Lung (tissue), 12 donors: ENCODE measurements around the gene SIRPB2. TPM values are rescaled to one million over a fixed set of nuclear protein-coding genes. Genes with fewer than 3 reads are reported as not detected.

Source experiments
- ATAC-seq: fragments of 200-7000 bp; cut with Tn5 transposase; one replicate; pipeline ENCODE4 v1.9.1; 2020; ENCODE audit warnings: moderate number of reproducible peaks; ENCODE audit not compliant: insufficient read depth, low FRiP score
- DNase-seq, 3 donors: peaks; one replicate each; pipeline ENCODE4 v3.0.0-alpha.2; 2013 to 2017
- H3K27ac ChIP-seq, 2 donors: one replicate each; pipeline ENCODE4 v1.5.1; 2013; ENCODE audit warnings: mild to moderate bottlenecking in 2 of 2, moderate library complexity in 2 of 2, control low read depth in 1 of 2, inconsistent platforms in 1 of 2, low read depth in 1 of 2, low read length in 1 of 2
- H3K27me3 ChIP-seq, 3 donors: one replicate each; pipeline ENCODE4 v1.5.1; 2013; ENCODE audit warnings: low read length in 2 of 3; ENCODE audit not compliant: control insufficient read depth in 3 of 3, insufficient read depth in 3 of 3
- H3K36me3 ChIP-seq, 4 donors: one replicate each; pipeline ENCODE4 v1.5.1; 2013; ENCODE audit warnings: low read length in 4 of 4, mild to moderate bottlenecking in 1 of 4, moderate library complexity in 1 of 4; ENCODE audit not compliant: control insufficient read depth in 4 of 4, insufficient read depth in 4 of 4
- H3K4me1 ChIP-seq, 5 donors: one replicate each; pipeline ENCODE4 v1.5.1; 2013; ENCODE audit warnings: low read length in 5 of 5, mild to moderate bottlenecking in 2 of 5, moderate library complexity in 1 of 5; ENCODE audit not compliant: control insufficient read depth in 5 of 5, insufficient read depth in 5 of 5
- H3K4me3 ChIP-seq: one replicate; pipeline ENCODE4 v1.5.1; 2013; ENCODE audit warnings: mild to moderate bottlenecking, control low read depth, moderate library complexity
- H3K9ac ChIP-seq, 2 donors: one replicate each; pipeline ENCODE4 v1.5.1; 2013; ENCODE audit warnings: low read length in 2 of 2, control low read depth in 1 of 2; ENCODE audit not compliant: insufficient read depth in 1 of 2
- H3K9me3 ChIP-seq, 4 donors: one replicate each; pipeline ENCODE4 v1.5.1; 2013; ENCODE audit warnings: low read length in 3 of 4, mild to moderate bottlenecking in 1 of 4, moderate library complexity in 1 of 4; ENCODE audit not compliant: control insufficient read depth in 4 of 4, insufficient read depth in 3 of 4
- WGBS, 2 donors: extraction: QIAGEN DNeasy Blood & Tissue Kit; methylation state at CpG; one replicate each; pipeline ENCODE4 v1.1.7; 2013; 5-methylcytosine and 5-hydroxymethylcytosine counted together
- polyA plus RNA-seq, 2 donors: library from polyadenylated mRNA; stranded (reverse); fragments of 200-250 nt; gene quantifications; one replicate each; pipeline ENCODE4 v1.2.1, GENCODE V29; 2013
- total RNA-seq, 2 donors: library from RNA; depleted of rRNA in 1 of 2; stranded (reverse); fragments of >200 nt in 1 of 2; gene quantifications; one replicate each; pipeline ENCODE4 v1.2.1, GENCODE V29; 2014 to 2021
- TF ChIP-seq, protein P1 (sequence below): IDR thresholded peaks from 2 replicates; pipeline ENCODE4 v1.5.1; 2012; ENCODE audit warnings: mild to moderate bottlenecking; ENCODE audit errors: control extremely low read depth, extremely low read depth
- donor health status: control.
- donor health status: control.
- donor health status: Bipolar disorder and iron deficiency.
- donor health status: healthy.
- donor health status: DM: yes; HTN: yes; CAD: no.

SIRPB2 gene
- total and polyA plus RNA-seq, 4 donors = 3.9 to 30.9 (median 11.6) TPM

DNA sequence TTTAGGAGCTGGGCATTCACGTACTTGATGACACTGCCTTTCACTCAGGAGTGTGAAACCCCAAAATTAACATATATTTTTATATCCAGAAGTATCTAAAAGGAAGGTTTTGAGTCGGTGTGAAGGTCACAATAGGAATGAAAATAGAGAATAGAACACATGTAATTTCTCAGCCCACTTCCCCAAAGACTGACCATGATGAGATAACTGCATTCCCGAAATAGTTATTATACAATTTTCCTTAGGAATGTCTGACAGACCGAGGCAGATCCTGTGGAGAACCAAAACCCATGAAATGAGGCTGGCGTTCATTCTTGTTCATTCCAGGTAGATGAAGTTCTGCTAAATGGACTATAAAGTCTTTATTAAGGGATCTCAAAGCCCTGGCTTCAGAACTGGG, 34.9 kb downstream of the SIRPB2 start:
- WGBS, 2 donors = 86 to 95% methylated on average over 5 of the region's 5 CpGs
- TF ChIP-seq, protein P1, sequence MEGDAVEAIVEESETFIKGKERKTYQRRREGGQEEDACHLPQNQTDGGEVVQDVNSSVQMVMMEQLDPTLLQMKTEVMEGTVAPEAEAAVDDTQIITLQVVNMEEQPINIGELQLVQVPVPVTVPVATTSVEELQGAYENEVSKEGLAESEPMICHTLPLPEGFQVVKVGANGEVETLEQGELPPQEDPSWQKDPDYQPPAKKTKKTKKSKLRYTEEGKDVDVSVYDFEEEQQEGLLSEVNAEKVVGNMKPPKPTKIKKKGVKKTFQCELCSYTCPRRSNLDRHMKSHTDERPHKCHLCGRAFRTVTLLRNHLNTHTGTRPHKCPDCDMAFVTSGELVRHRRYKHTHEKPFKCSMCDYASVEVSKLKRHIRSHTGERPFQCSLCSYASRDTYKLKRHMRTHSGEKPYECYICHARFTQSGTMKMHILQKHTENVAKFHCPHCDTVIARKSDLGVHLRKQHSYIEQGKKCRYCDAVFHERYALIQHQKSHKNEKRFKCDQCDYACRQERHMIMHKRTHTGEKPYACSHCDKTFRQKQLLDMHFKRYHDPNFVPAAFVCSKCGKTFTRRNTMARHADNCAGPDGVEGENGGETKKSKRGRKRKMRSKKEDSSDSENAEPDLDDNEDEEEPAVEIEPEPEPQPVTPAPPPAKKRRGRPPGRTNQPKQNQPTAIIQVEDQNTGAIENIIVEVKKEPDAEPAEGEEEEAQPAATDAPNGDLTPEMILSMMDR = no peak
- H3K4me3 ChIP-seq = no peak overlapping the region
- H3K4me1 ChIP-seq = no peaks in the 10 kb centered on the region
- no peak for ATAC-seq
- peaks cover 47 to 78% (median 62%) of the 10 kb centered on the region in 4 donors for H3K36me3 ChIP-seq
- H3K9ac ChIP-seq = no peak overlapping the region
- DNase-seq = no peak
- H3K9me3 ChIP-seq = peaks cover 2 to 18% (median 8%) of the 10 kb centered on the region in 4 donors
- H3K27me3 ChIP-seq = no peaks in the 10 kb centered on the region
- no peak overlapping the region for H3K27ac ChIP-seq

DNA sequence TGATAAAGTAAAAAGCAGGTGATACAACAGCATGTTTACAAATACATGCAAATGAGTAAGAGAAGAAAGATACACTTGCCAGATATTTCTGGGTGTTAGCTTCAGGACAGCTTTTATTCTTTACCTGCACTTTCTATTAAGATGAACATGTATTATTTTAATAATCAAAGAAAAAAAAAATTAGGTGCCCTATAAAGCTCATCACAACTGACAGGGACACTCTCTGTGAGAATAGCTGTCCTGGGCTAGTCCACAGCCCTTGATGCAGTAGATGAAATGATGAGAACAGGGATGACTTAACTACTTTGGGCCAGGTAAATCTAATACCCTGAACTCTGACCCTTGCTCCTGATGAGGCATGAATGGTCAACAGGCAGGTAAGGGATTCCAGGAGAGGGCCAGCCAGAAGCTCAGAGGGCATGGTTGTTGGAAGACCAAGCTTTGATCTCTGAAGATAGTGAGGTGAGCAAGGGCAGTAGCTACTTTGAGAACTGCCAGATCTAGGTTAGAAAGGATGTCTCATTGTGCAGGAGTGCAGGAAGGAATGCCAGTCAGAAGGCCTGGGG, 40.2 kb downstream of the SIRPB2 start:
- TF ChIP-seq, protein P1 = no peak
- peaks cover 64 to 86% (median 77%) of the 10 kb centered on the region in 4 donors for H3K36me3 ChIP-seq

DNA sequence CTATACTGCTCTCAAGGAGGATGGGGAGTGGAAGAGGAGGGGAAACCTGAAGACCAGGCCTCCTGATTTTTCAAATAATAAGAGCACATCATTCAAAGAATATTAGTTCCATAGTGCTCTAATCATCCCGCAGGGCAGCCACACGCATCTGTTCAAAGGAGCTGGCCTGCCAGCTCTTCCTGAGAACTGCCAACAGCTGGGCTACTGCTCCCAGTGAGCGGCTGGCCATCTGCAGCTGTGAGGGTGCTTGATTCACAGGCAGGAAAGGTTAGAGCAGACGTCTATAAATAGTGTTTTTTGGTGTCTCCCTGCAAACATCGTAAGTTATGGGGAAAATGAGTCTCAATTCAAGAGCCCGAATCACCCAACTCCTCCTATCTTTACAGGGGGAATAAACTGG, 41.9 kb downstream of the SIRPB2 start:
- no peaks in the 10 kb centered on the region for H3K4me1 ChIP-seq
- H3K9ac ChIP-seq = no peak overlapping the region
- DNase-seq (no peak), ATAC-seq (no peak)
- H3K4me3 ChIP-seq = no peak overlapping the region
- no peak overlapping the region for H3K27ac ChIP-seq
- TF ChIP-seq, protein P1 = no peak
- H3K36me3 ChIP-seq = peaks cover 69 to 87% (median 77%) of the 10 kb centered on the region in 4 donors
- H3K9me3 ChIP-seq = peaks cover 4 to 24% (median 13%) of the 10 kb centered on the region in 4 donors
- no peaks in the 10 kb centered on the region for H3K27me3 ChIP-seq
- WGBS, 2 donors = 94 to 97% methylated on average over 6 of the region's 6 CpGs

More for the DNA sequence above, 40.2 kb downstream of the SIRPB2 start:
- DNase-seq = peak in 1 of 3 donors; percentile 6
- H3K9ac ChIP-seq = no peak overlapping the region
- H3K27ac ChIP-seq = no peak overlapping the region
- H3K9me3 ChIP-seq = peaks cover 4 to 24% (median 13%) of the 10 kb centered on the region in 4 donors
- no peak for ATAC-seq
- no peak overlapping the region for H3K4me3 ChIP-seq
- no peaks in the 10 kb centered on the region for H3K27me3 ChIP-seq
- H3K4me1 ChIP-seq = no peaks in the 10 kb centered on the region
